Measurements from ENCODE around the gene ANXA8.

DNA sequence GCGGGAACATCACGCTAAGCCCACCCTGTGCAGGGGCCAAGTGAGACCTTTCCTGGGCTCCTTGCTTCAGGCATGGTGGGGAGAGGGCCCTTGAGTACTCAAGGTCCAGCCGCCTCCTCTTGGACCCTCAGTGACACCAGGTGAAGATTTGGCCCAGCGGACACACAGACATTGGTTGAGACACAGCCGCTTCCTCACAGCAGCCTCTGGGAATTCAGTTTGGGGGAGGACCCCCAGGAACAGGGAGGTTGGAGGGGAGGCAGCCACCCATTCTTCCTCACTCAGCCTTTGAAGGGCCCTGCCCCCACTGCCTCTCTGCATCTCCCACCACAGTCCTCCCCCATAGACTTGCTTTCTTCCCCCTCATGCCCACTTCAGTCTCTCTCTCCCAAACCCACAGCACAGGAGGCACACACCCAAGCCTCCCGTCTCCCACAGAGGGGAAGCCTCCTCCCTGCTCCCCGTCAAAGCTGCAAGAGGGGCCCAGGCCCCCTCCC lies 31.9 kb downstream of the ANXA8 start:
- TF ChIP-seq, protein P1, sequence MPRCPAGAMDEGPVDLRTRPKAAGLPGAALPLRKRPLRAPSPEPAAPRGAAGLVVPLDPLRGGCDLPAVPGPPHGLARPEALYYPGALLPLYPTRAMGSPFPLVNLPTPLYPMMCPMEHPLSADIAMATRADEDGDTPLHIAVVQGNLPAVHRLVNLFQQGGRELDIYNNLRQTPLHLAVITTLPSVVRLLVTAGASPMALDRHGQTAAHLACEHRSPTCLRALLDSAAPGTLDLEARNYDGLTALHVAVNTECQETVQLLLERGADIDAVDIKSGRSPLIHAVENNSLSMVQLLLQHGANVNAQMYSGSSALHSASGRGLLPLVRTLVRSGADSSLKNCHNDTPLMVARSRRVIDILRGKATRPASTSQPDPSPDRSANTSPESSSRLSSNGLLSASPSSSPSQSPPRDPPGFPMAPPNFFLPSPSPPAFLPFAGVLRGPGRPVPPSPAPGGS (IDR thresholded peaks at IDR 0.05; ENCODE audit: borderline replicate concordance, insufficient read depth, low read depth, low read length, poor library complexity, severe bottlenecking), result no peak
- TF ChIP-seq HDAC2 (IDR thresholded peaks at IDR 0.05) (no peak), CHD4 (IDR thresholded peaks at IDR 0.05) (no peak), EGR1 (IDR thresholded peaks at IDR 0.05; ENCODE audit: borderline replicate concordance in 1 of 2, low read depth in 2 of 2, low read length in 2 of 2) (no peak), CTCF (IDR thresholded peaks at IDR 0.05 in 2 of 3, conservative IDR thresholded peaks at IDR 0.05 in 1 of 3; ENCODE audit: control insufficient read depth in 2 of 3, extremely low read depth in 1 of 3, insufficient read depth in 1 of 3, low read depth in 3 of 3, low read length in 3 of 3) (no peak), EP300 (IDR thresholded peaks at IDR 0.05; ENCODE audit: borderline replicate concordance in 1 of 2, control insufficient read depth in 1 of 2, low read depth in 2 of 2, low read length in 2 of 2) (no peak), PBX3 (IDR thresholded peaks at IDR 0.05; ENCODE audit: insufficient replicate concordance, low read depth, low read length) (no peak)
- TF ChIP-seq, protein P2, sequence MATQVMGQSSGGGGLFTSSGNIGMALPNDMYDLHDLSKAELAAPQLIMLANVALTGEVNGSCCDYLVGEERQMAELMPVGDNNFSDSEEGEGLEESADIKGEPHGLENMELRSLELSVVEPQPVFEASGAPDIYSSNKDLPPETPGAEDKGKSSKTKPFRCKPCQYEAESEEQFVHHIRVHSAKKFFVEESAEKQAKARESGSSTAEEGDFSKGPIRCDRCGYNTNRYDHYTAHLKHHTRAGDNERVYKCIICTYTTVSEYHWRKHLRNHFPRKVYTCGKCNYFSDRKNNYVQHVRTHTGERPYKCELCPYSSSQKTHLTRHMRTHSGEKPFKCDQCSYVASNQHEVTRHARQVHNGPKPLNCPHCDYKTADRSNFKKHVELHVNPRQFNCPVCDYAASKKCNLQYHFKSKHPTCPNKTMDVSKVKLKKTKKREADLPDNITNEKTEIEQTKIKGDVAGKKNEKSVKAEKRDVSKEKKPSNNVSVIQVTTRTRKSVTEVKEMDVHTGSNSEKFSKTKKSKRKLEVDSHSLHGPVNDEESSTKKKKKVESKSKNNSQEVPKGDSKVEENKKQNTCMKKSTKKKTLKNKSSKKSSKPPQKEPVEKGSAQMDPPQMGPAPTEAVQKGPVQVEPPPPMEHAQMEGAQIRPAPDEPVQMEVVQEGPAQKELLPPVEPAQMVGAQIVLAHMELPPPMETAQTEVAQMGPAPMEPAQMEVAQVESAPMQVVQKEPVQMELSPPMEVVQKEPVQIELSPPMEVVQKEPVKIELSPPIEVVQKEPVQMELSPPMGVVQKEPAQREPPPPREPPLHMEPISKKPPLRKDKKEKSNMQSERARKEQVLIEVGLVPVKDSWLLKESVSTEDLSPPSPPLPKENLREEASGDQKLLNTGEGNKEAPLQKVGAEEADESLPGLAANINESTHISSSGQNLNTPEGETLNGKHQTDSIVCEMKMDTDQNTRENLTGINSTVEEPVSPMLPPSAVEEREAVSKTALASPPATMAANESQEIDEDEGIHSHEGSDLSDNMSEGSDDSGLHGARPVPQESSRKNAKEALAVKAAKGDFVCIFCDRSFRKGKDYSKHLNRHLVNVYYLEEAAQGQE (IDR thresholded peaks at IDR 0.05; ENCODE audit: low read depth, low read length), result no peak

Data from GM12878 (cell line).